GM21367 (cell line): ENCODE data around the gene NLRP5.
"Not testable (repeated sequence)": the region's sequence is repeated elsewhere in the genome, so short reads cannot be mapped to it uniquely, and the experiment has no call there.

Source experiments
- ATAC-seq: cut with Tn5 transposase; IDR thresholded peaks from one replicate; pipeline ENCODE4 v1.9.1; 2021; ENCODE audit not compliant: unreplicated experiment

The NLRP5 gene

DNA sequence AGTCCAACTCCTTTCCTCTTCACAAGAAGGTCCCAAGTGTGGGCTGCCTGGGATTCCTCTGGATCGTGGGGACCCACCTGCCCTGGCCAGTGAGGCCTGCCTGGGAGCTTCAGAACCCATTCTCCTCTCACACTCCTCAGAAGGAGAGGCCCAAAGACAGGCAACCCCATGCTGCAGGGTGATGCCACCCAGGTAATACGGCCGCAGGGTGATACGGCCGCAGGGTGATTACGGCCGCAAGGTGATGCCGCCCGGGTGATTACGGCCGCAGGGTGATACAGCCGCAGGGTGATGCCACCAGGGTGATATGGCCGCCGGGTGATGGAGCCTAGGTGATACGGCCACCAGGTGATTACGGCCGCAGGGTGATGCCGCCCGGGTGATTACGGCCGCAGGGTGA lies 111.7 kb downstream of the NLRP5 start:
- ATAC-seq = not testable (repeated sequence)

DNA sequence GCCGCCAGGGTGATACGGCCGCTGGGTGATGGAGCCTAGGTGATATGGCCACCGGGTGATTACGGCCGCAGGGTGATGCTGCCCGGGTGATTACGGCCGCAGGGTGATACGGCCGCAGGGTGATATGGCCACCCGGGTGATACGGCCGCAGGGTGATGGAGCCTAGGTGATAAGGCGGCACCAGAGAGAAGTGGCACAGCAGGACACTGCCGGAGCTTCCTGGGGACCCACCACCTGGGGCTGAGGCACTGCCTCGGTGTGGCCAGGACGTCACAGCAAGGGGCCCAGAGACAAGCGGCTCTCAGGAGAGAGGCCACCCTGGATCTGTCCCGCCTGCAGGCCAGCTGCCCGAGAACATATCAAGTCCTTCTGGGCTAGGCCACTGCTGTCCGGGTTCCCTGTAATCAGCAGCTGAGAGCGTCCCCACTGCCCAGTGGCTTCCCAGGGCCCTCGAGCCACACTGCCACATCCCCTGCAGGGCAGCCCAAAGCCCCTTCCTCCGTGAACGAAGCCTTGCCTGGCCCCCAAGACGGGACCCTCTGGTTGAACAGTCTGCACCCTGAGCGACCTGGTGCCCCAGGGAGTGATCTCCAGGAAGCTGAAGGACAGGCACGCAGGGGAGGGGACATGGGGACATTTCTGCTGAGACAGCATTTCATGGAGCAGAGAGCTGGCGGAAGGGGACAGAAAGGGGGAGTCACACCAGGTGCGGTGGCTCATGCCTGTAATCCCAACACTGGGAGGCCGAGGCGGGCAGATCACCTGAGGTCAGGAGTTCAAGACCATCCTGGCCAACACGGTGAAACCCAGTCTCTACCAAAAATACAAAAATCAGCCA lies 112.4 kb downstream of the NLRP5 start:
- ATAC-seq = no peak

DNA sequence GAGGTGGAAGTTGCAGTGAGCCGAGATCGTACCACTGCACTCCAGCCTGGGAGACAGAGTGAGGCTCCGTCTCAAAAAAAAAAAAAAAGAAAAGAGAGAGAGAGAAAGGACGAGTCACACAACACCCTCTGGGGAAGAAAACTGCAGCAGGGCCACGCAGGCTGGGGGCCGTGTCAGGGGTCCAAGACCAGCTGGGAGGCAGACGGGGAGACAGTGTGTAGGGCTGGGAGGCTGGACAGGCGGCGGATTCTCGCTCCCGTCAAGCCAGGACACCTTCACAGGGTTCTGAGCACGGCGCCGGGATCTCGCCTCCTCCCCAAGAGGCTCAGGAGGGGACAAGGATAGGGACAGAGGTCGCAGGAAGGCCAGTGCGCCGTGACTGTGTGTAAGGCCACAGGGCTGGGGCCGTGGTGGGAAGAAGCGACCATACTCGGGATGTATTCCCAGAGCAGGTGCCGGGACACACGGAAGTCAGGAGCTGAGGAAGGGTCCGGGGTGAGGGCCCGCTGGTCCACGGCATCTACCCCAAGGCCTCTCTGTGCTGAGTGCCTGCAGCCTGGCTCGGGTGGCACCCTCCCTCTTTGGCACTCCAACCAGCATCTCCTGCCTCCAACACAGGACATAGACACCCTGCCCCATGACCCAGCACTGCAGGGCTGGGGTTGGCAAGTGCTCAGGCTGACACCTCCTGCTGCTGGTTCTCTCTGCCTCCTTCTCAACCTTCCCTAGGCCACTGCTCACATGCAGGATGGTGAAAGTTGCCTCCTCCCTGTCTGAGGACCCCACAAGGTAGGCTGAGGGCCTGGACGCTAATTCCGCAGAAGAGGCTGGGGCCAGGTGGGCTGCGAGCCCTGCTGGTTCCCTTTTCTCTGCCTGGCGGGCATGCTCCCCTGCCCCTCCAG lies 113.3 kb downstream of the NLRP5 start:
- ATAC-seq = no peak

DNA sequence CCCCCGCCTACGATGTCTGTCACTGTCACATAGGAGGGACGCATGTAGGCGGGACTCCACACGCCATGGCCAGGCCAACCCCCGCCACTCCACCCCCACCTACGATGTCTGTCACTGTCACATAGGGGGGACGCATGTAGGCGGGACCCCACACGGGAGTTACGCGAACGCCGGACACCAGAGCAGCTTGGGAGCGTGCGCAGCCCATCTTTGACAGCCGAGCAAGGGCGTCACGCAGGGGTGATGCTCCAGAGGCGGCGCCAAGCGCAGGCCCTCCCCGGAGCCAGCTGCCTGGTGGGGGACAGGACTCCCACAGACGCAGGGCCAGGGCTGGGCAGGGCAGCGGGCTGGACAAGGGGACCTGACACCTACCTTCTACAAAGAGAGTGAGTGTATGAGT lies 114.5 kb downstream of the NLRP5 start:
- ATAC-seq = no peak

DNA sequence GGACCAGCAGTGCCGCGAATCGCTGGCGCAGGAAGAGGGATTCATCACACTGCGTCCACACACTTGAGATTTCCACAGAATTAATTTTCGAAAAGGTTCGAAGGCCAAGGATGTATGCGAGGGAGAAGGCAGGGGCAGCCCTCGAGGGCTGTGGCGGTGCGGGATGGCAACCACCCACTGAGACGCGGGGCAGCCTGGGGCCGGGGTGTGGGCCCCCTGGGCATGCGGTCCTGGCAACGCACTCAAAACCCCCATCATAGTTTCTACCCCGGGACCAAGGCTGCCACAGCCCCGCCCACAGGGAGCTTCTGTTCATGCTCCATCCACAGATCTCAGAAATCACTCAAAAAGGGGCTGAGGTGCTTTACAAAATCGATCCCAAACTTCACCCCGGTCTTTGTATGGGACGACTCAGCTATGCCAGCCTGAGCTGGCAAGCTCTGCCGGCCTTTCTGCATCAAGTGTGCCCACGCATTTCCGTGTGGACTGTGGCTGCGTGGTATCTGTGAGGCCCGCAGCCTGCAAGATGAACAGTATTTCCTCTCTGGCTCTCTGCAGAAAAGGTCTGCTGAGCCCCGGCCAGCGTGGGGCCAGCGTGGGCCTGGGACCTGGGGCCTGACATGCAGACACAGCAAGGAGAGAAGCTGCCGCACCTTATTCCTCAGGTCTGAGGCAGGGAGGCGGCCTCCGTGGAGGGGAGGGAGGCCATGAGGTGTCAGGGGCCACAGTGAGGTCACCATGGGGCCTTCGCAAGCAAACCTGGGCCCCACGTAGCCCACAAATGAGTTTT lies 115.4 kb downstream of the NLRP5 start:
- no peak for ATAC-seq

DNA sequence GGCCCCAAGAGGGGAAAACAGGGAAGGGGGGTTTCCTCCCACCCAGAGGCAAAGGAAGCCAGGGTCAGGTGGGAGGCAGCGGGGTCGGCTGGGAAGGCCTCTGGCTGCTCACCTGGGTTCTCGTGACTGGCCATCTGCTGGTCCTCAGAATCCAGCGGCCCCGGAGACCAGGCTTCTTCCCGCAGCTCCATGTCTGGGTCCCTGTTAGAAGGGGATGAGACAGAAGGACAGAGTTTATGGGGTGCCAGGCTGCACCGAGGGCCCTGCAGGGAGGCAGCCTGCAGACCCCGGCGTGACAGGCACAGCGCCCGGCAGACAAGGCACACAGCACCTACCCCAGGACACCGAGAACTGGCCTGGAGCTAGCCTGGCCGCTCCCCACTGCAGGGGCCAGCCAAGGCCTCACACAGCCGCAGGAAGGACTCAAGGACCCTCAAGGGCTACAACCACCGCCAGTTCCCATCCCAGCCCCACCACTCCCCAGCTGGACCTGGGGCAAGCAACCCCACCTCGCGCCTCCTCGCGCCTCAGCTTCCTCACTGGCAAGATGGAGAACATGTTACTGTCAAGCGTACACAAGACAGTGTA lies 116.5 kb downstream of the NLRP5 start:
- ATAC-seq = no peak

DNA sequence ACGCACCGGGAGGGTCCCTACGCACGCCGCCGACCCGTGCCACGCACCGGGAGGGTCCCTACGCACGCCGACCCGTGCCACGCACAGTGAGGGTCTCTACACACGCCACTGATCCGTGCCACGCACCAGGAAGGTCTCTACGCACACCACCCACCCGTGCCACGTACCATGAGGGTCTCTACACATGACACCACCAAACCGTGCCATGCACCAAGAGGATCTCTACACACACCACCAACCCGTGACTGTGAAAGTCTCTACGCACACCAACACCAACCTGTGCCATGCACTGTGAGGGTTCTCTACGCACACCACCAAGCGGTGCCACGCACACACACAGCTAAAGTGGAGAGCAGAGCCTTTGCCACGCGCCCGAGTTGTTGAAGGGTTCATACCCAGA lies 117.8 kb downstream of the NLRP5 start:
- no peak for ATAC-seq

DNA sequence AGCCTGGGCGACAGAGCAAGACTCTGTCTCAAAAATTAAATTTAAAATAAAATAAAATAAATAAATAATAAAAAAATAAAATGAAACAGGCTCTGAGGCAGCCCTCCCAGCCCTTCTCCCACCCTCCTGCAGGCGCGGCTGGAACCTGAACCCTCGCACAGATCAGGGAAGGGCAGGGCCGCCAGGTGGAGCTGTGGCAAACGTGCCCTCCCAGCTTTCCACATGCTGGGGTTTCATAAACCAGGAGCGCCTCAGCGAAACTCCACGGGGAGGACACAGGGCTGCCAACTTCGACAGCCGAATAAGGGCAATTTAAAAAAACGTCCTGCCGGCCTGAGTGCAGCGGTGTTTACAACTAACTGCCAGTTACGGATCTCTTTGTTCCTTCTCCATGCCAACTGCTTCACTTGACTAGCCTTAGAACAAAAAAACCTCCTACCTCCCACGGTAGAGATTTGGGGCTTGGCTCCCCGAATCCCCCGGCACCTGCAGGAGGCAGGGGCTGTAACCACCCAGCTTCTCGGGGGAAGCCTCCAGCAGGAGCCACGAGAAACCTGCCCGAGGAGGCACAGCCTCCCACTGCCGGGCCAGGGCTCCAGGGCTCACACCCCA lies 118.6 kb downstream of the NLRP5 start:
- ATAC-seq = no peak

DNA sequence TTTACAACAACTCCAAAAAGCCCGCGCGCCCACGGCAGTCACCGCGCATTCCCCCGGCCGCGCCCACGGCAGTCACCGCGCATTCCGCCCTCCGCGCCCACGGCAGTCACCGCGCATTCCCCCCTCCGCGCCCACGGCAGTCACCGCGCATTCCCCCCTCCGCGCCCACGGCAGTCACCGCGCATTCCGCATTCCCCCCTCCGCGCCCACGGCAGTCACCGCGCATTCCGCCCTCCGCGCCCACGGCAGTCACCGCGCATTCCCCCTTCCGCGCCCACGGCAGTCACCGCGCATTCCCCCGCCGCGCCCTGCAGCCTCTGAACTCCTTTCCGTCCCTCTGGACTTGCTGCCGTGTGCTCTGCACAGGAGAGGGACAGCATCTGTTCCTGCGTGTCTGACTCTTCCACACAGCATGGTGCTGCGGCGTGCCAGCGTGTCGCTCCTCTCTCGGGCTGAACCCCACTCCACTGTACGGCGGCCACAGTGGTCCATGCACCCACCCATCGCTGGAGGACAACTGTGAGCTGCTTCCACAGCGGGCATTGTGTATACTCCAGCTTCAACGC lies 119.3 kb downstream of the NLRP5 start:
- ATAC-seq = not testable (repeated sequence)

DNA sequence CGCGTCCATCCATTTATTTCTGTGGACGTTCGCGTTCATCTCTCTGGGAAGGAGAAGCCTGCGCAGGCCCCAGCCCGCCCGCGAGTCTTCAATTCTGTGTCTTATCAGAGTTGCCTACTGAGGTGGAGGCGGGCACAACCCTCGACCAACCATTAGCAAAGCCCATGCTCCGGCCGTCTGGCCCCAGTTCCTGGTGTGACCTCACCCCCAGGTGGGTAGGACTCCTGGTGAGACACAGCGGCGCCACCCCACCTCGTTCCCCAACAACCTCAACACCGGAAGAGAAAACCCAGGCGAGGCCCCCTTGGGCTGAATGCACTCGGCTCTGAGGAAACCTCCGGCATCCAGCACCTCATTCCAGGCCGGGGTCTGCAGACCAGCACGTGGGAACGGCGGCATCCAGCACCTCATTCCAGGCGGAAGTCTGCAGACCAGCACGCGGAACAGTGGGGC lies 119.8 kb downstream of the NLRP5 start:
- ATAC-seq = no peak

DNA sequence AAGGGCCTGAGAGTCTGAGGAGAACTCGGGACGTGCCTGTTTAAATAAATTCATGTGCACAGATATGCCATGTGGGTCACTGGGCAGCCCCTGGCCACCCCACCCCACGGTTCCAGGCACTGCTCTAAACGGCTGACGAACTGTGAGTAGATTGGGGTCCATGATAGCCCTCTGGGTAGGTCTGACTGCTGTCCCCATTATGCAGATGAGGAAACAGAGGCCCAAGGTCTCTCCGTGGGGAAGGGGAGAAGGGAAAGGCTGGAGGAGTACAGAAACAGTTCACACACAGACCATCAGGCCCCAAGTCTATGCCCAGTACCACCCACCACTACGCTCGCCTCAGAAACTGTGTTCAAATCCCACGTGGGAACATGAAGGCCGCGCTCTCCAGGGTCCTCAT lies 120.4 kb downstream of the NLRP5 start:
- no peak for ATAC-seq

DNA sequence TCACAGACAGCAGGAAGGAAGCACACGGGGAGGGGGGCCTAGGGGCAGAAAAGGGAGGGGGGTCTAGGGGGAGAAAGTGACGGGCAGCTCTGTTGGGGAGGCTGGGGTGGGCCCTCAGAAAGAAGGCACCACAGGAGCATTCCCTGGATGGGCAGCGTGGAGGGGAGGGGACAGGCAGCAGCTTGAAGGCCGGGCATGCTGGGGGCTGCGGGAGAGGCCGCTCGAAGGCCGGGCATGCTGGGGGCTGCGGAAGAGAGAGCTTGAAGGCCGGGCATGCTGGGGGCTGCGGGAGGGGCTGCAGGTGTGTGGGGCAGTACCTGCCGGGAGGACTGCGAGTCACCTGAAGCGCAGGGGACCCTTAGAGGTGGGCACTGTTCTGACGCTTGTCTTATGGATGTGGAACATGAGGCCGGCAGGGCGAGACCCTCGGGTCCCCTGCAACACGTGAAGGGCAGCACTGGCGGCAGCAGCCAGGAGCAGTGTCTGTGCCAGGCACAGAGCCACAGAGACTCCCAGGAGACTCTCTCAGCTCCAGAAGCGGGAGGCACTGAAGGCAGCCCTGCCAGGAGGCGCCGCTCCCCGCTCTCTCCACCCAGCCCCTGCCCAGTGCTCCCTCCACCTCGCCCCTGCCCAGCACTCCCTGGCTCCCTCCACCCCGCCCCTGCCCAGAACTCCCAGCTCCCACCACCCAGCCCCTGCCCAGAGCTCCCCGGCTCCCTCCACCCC lies 121.2 kb downstream of the NLRP5 start:
- ATAC-seq = no peak

DNA sequence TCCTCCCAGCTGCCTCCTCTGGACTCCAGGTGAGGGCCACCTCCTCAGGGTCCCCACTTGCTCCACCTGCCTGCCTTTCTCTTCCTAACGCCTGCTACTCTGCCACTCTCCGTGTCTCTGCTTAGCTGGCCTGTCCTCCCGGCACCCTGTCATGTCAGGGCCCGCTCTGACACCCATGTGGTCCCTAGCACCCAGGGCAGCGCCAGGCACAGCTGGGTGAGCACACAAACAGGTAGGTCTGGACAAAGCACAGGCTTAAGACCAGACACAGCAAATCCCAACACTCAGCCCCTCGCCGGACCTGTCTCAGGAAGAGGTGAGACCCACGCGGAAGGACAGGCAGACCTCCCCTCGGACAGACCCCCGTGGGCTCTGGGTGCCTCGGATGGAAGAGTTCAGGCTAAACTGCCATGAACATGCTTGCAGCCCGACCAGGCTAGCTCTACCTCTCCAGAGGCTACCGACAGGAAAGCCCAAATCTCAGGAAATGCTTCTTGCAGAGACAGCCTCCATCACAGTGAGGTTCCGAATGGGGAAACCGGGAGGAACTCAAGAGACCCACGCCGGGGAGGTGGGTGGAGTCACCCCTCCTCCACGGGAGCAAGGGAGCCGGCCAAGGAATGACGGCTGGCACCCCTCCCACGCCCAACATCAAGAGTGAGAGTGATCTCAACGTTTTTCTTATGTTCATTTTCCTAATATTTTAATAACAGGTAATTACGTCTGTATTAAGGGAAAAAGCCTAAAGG lies 122.0 kb downstream of the NLRP5 start:
- no peak for ATAC-seq

DNA sequence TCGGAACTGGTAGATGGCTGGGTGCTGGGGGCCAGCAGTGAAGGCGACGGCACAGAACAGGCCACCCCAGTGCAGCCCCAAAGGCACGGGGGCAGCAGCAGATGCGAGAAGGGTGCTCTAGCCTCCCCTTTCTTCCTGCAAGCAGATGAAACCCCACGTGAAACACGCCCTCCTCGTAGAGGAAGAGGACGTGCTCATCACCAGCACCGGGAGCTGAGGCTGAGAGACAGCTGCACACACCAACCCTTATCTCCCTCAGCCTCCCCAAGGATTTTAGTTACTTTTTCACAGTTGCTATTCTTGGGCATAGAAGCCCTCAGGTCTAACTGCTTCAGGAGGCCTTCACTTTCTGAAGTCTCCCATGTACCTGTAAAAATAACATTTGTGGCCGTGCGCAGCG lies 122.7 kb downstream of the NLRP5 start:
- ATAC-seq = no peak

DNA sequence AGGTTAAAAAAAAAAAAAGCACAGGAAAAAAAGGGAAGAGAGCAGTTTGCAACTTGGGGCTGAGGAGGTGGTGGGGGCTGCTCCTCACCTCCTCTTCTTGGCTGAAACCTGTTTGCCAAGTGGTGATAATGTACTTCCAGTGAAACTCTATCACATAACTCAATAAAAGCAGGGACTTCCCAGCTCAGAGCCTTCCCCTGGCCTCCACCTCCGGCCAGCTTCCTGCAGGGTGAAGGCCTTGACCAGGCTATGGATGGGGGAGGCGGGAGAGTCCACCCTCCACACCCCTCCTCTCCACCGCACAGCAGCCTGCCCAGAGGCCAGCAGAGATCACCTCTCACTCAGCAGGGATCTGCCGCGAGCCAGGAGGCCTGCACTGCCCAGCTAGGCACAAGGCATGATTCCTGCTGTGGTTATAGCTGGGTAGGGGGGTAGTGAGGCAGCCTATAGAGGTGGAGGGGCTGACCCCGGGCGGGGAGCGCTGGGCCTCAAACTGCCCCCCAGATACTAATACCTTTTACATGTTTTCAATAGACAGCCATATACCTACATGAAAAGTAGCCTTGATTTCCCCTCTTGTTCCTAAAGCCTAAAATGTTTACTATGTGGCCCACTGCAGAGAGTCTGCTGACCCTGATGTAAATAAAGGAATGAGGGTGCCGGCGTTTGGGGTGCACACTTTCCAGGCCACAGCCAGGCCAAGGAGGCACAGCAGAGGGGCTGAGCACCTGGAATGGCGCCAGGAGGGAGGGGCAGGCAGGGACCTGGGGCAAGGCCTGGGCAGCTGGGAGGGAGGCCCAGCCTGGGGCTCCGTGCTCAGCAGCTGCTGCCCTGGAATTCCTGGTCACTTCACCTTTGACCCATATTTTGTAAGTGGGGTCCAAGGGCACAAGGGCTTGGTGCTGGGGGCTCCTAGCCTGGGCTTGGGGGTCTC lies 124.2 kb downstream of the NLRP5 start:
- ATAC-seq = no peak
